CD4-positive, alpha-beta T cell (primary cell): ENCODE data around the gene INPPL1. TPM values are rescaled to one million over a fixed set of nuclear protein-coding genes. Genes with fewer than 3 reads are reported as not detected.

Experiments used
- ATAC-seq: fragments of 200-7000 bp; cut with Tn5 transposase; one replicate; pipeline ENCODE4 v1.10.0; 2022; ENCODE audit warnings: mild to moderate bottlenecking; ENCODE audit not compliant: poor library complexity
- CTCF ChIA-PET: fragments of 350-600 bp; sonication (Branson Sonifier 250); formaldehyde crosslinking; loops from one replicate; lab custom pipeline; 2021; ENCODE audit warnings: antibody characterized with exemption, inconsistent platforms; lab: Charles Lee
- POLR2A ChIA-PET: fragments of 350-600 bp; sonication (Branson Sonifier 250); formaldehyde crosslinking; loops from one replicate; lab custom pipeline; 2021; ENCODE audit warnings: antibody characterized with exemption, inconsistent platforms; lab: Charles Lee
- DNase-seq, 14 experiments: peaks; one replicate each; pipeline ENCODE4 v3.0.0-alpha.2; 2013 to 2020; ENCODE audit warnings: mixed read lengths in 2 of 14
- H3K27ac ChIP-seq, 2 donors: one replicate each; pipeline versions ENCODE4 v1.5.1 to v1.7.0; 2013; ENCODE audit warnings: low read length in 2 of 2, low read depth in 1 of 2, mild to moderate bottlenecking in 1 of 2
- H3K27me3 ChIP-seq, 2 experiments: 1 replicate in 1 of 2; 2 replicates in 1 of 2; pipeline versions ENCODE4 v1.6.1 to v1.7.0; 2013; ENCODE audit warnings: low read length in 2 of 2, control low read depth in 1 of 2, mild to moderate bottlenecking in 1 of 2, moderate library complexity in 1 of 2; ENCODE audit not compliant: insufficient read depth in 2 of 2, control insufficient read depth in 1 of 2
- H3K36me3 ChIP-seq: one replicate; pipeline ENCODE4 v1.6.1; 2013; ENCODE audit warnings: low read length, control low read depth; ENCODE audit not compliant: insufficient read depth
- H3K4me1 ChIP-seq: one replicate; pipeline ENCODE4 v1.6.1; 2013; ENCODE audit warnings: low read length, control low read depth; ENCODE audit not compliant: insufficient read depth
- H3K4me3 ChIP-seq: one replicate; pipeline ENCODE4 v1.5.1; 2013; ENCODE audit warnings: mild to moderate bottlenecking, low read length, moderate library complexity
- H3K9me3 ChIP-seq, 2 experiments: 1 replicate in 1 of 2; 2 replicates in 1 of 2; pipeline versions ENCODE4 v1.6.1 to v1.7.0; 2013; ENCODE audit warnings: low read length in 2 of 2, mild to moderate bottlenecking in 2 of 2, control low read depth in 1 of 2, moderate library complexity in 1 of 2; ENCODE audit not compliant: control insufficient read depth in 1 of 2, insufficient read depth in 1 of 2
- H3K27ac Mint-ChIP-seq: one replicate; pipeline ENCODE4 v1.8.0; 2020; ENCODE audit warnings: mixed read lengths
- H3K27me3 Mint-ChIP-seq: one replicate; pipeline ENCODE4 v1.8.0; 2021; ENCODE audit warnings: mixed read lengths
- H3K36me3 Mint-ChIP-seq: one replicate; pipeline ENCODE4 v1.8.0; 2021; ENCODE audit warnings: low read depth, mixed read lengths
- H3K4me1 Mint-ChIP-seq: one replicate; pipeline ENCODE4 v1.8.0; 2021; ENCODE audit warnings: low read depth, mixed read lengths
- H3K4me3 Mint-ChIP-seq: one replicate; pipeline ENCODE4 v1.8.0; 2020; ENCODE audit warnings: mild to moderate bottlenecking, mixed read lengths
- H3K9me3 Mint-ChIP-seq: one replicate; pipeline ENCODE4 v1.8.0; 2020; ENCODE audit warnings: mixed read lengths
- intact Hi-C, 2 experiments: fragments of 100-400 bp; cut with DNase I in 1 of 2; cut with micrococcal nuclease in 1 of 2; formaldehyde crosslinking; loops; one replicate each; pipeline versions ENCODE4 v1.15.1 to v1.9.0; 2023 to 2025; cut with DNase I, micrococcal nuclease
- total RNA-seq, 174 experiments: library from RNA in 2 of 174; stranded (reverse) in 2 of 174; gene quantifications; one replicate each; pipeline ENCODE4 v1.2.3 and lab custom pipeline; 2021 to 2026
- TF ChIP-seq, protein P1 (sequence below): fragments of 200-600 bp; IDR thresholded peaks from one replicate; pipeline ENCODE4 v1.8.0; 2022; ENCODE audit warnings: antibody characterized with exemption, mild to moderate bottlenecking

Gene INPPL1
- total RNA-seq, 2 experiments from 2014 or later: 124 to 128 TPM

DNA sequence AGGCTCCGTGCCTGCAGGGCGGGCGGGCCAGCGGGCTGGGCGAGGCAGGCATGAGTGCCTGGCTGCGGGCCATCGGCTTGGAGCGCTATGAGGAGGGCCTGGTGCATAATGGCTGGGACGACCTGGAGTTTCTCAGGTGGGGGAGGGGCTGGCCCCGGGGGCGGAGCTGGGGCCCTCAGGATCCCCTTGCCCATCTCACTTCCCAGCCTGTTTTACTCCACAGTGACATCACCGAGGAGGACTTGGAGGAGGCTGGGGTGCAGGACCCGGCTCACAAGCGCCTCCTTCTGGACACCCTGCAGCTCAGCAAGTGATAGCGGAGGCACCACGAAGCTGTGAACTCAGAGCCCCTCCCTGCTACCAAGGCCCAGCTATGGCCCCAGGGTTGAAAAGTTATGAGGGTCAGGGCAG is 13.5 kb downstream of the INPPL1 start:
- TF ChIP-seq, protein P1, sequence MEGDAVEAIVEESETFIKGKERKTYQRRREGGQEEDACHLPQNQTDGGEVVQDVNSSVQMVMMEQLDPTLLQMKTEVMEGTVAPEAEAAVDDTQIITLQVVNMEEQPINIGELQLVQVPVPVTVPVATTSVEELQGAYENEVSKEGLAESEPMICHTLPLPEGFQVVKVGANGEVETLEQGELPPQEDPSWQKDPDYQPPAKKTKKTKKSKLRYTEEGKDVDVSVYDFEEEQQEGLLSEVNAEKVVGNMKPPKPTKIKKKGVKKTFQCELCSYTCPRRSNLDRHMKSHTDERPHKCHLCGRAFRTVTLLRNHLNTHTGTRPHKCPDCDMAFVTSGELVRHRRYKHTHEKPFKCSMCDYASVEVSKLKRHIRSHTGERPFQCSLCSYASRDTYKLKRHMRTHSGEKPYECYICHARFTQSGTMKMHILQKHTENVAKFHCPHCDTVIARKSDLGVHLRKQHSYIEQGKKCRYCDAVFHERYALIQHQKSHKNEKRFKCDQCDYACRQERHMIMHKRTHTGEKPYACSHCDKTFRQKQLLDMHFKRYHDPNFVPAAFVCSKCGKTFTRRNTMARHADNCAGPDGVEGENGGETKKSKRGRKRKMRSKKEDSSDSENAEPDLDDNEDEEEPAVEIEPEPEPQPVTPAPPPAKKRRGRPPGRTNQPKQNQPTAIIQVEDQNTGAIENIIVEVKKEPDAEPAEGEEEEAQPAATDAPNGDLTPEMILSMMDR: peak; percentile 58
- Mint-ChIP-seq H3K36me3 (peaks cover 40% of the 10 kb centered on the region), H3K27me3 (peaks cover 39% of the 10 kb centered on the region), H3K27ac (no peak overlapping the region), H3K4me3 (no peak overlapping the region), H3K9me3 (no peaks in the 10 kb centered on the region), H3K4me1 (peaks cover 25% of the 10 kb centered on the region)
- Histone ChIP-seq H3K36me3 (peaks cover 41% of the 10 kb centered on the region), H3K27me3 (peaks cover 33 to 39% of the 10 kb centered on the region in 2 experiments), H3K4me1 (peaks cover 20% of the 10 kb centered on the region), H3K4me3 (no peak overlapping the region), H3K9me3 (peaks cover 0 to 14% of the 10 kb centered on the region in 2 experiments), H3K27ac (no peak overlapping the region)
- intact Hi-C loops: no loop called here
- ATAC-seq (peak; percentile 73), DNase-seq (peak in 9 of 14 experiments; percentile 24 to 74 (median 38))
- CTCF ChIA-PET: interaction anchor here (0.6 to 1.1 kb wide), 6 partner anchors 11 to 154 kb away, joined by 3 to 7 read pairs (median 4); no protein-coding TSS in a partner anchor
- POLR2A ChIA-PET: interaction anchor here (1.8 to 2.0 kb wide), 2 partner anchors 13 to 15 kb away, joined by 5 to 7 read pairs; no protein-coding TSS in a partner anchor

DNA sequence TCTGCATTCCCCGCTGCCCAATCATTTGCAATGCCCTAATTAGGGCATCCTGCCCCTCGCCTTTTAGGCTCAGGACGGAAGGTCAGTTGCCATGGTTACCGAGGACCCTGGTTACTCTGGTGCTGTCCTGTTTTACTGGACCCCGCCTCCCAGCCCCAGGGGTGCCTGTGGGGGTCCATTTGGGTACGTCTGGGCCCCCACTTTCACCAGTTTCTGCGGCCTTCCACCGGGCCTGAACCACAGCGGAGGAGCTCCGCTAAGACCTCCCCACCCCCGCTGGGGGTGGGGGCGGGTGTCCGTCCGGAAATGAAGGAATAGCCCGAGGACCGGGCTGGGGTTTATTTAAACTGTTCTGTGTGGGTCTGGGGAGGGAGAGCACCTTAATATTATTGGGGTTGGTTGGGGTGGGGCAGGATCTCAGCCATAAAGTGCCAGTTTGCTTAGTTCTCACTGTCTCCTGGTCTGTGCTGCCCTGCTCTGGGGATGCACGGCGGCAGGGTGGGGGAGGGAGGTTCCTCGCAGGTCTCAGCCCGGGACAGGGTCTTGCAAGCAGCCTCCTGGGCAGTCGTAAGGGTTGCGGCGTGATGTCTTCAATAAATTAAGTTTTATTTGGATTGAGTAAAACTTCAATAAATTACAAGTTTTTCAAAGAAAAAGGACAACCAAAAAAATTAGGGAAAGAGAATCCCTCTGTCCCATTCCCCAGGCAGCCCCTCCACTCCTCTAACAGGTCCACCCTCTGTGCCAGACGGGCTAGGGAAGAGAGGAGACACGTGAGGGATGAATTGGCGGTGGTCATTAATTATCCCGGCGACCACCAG is 14.1 kb downstream of the INPPL1 start:
- peak in 1 of 14 experiments; percentile 24 for DNase-seq
- H3K9me3 ChIP-seq: peaks cover 0 to 20% of the 10 kb centered on the region in 2 experiments
- H3K36me3 ChIP-seq: peaks cover 35% of the 10 kb centered on the region
- peaks cover 24% of the 10 kb centered on the region for H3K4me1 ChIP-seq
- TF ChIP-seq, protein P1: peak; percentile 26
- Mint-ChIP-seq H3K9me3 (no peaks in the 10 kb centered on the region), H3K27me3 (peaks cover 45% of the 10 kb centered on the region), H3K4me3 (no peak overlapping the region), H3K36me3 (peaks cover 35% of the 10 kb centered on the region), H3K4me1 (peaks cover 29% of the 10 kb centered on the region), H3K27ac (no peak overlapping the region)
- intact Hi-C loops: no loop called here
- CTCF ChIA-PET: interaction anchor here (0.6 to 1.1 kb wide), 5 partner anchors 12 to 154 kb away, joined by 4 to 7 read pairs (median 4); no protein-coding TSS in a partner anchor
- H3K4me3 ChIP-seq: no peak overlapping the region
- POLR2A ChIA-PET: interaction anchor here (0.6 to 2.0 kb wide), 3 partner anchors 13 to 16 kb away, joined by 4 to 7 read pairs (median 5); no protein-coding TSS in a partner anchor
- H3K27me3 ChIP-seq: peaks cover 38 to 46% of the 10 kb centered on the region in 2 experiments
- H3K27ac ChIP-seq: no peak overlapping the region
- ATAC-seq: no peak

DNA sequence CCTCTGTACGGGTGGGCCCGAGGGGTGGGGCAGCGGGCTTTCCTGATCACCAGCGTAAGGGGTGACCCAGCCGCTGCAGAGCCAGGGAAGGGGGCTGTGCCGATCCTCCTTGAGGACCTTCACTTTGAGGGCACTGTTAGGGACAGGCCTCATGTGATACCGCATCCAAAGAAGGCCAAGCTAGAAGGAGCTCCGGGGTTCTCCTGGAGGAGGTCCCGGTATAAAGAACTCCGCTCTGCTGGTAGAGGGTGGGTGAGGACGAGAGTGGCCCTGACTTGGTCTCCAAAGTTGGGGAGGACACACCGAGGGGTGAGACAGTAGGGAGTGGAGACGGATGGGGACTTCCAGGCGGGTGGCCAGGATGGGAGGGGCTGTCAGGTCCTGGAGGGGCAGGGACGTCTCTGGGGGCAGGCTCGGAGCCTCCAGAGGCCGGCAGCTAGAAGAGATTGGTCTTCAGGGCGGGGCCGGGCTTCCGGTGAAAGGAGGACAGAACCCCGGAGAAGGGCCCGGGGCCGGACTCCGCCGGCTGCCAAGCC is 14.8 kb downstream of the INPPL1 start:
- H3K4me1 Mint-ChIP-seq: peaks cover 29% of the 10 kb centered on the region
- peaks cover 0 to 21% of the 10 kb centered on the region in 2 experiments for H3K9me3 ChIP-seq
- intact Hi-C loops: no loop called here
- H3K9me3 Mint-ChIP-seq: no peaks in the 10 kb centered on the region
- H3K27me3 ChIP-seq: peaks cover 41 to 50% of the 10 kb centered on the region in 2 experiments
- TF ChIP-seq, protein P1: no peak
- CTCF ChIA-PET: no interaction called here
- H3K36me3 ChIP-seq: peaks cover 29% of the 10 kb centered on the region
- H3K4me1 ChIP-seq: peaks cover 28% of the 10 kb centered on the region
- H3K4me3 Mint-ChIP-seq: peak overlapping the region; percentile 51
- H3K4me3 ChIP-seq: no peak overlapping the region
- DNase-seq (peak in 1 of 14 experiments; percentile 29), ATAC-seq (no peak)
- no peak overlapping the region for H3K27ac Mint-ChIP-seq
- POLR2A ChIA-PET: no interaction called here
- H3K36me3 Mint-ChIP-seq: peaks cover 29% of the 10 kb centered on the region
- H3K27me3 Mint-ChIP-seq: peaks cover 45% of the 10 kb centered on the region
- no peak overlapping the region for H3K27ac ChIP-seq
